K562 (cell line): ENCODE results near the gene SAP130. TPM values are rescaled to one million over a fixed set of nuclear protein-coding genes. Genes with fewer than 3 reads are reported as not detected.
A peak's percentile ranks its signal among the peaks of the same experiment; 100 is the strongest.

Source experiments
- ATAC-seq: fragments of 200-7000 bp; cut with Tn5 transposase; 3 replicates; pipeline ENCODE4 v1.9.1; 2020; ENCODE audit warnings: moderate library complexity
- BruUV-seq: library from RNA; stranded (reverse); fragments of 400-500 nt; replicated peaks from 2 replicates; lab custom pipeline; 2021; lab: Mats Ljungman, UMichigan
- CTCF ChIA-PET: fragments of 300-600 bp; formaldehyde crosslinking; extraction: SDS; loops from one replicate; lab custom pipeline; 2021; ENCODE audit warnings: low intra/inter-chr PET ratio; lab: Yijun Ruan, JAX
- POLR2A ChIA-PET: fragments of 300-600, 350-650 bp; sonication (Branson Sonifier 250); formaldehyde crosslinking; extraction: SDS; loops from one replicate; lab custom pipeline; 2021; ENCODE audit warnings: antibody characterized with exemption, inconsistent platforms; lab: Yijun Ruan, JAX
- DNase-seq, 4 experiments: peaks; one replicate each; pipeline versions ENCODE4 v3.0.0 to v3.0.0-alpha.2; 2011 to 2018; ENCODE audit warnings: low spot score in 3 of 4, mixed read lengths in 3 of 4; ENCODE audit errors: extremely low read depth in 1 of 4
- FAIRE-seq: peaks from 2 replicates; lab custom pipeline; 2011; peaks lifted over from hg19 to GRCh38; lab: Jason Lieb, UNC
- H2AFZ ChIP-seq: 2 replicates; pipeline ENCODE4 v1.6.0; 2011; ENCODE audit warnings: low read depth, low read length, control low read depth, inconsistent platforms
- H3K27ac ChIP-seq: fragments of 200-600 bp; 3 replicates; pipeline ENCODE4 v1.8.0; 2011; ENCODE audit warnings: low read depth, mild to moderate bottlenecking, control low read depth, inconsistent platforms, low read length, moderate library complexity, mixed read lengths; ENCODE audit errors: extremely low read depth
- H3K27me3 ChIP-seq, 2 experiments: fragments of 300-600 bp in 1 of 2; 2 replicates in 1 of 2; 3 replicates in 1 of 2; pipeline versions ENCODE4 v1.6.0 to v1.8.0; 2011; ENCODE audit warnings: inconsistent platforms in 2 of 2, low read length in 2 of 2, mild to moderate bottlenecking in 1 of 2, mixed read lengths in 1 of 2, moderate library complexity in 1 of 2; ENCODE audit not compliant: control insufficient read depth in 2 of 2, insufficient read depth in 2 of 2
- H3K36me3 ChIP-seq: fragments of 300-600 bp; 3 replicates; pipeline ENCODE4 v1.8.0; 2011; ENCODE audit warnings: mild to moderate bottlenecking, low read length, inconsistent platforms; ENCODE audit not compliant: control insufficient read depth, insufficient read depth
- H3K4me1 ChIP-seq, 2 experiments: fragments of 200-600 bp in 1 of 2; replicated peaks in 1 of 2; 2 replicates in 1 of 2; 3 replicates in 1 of 2; pipeline versions ENCODE4 v1.5.1 to v1.8.0; 2011; ENCODE audit warnings: inconsistent platforms in 2 of 2, low read length in 2 of 2, mild to moderate bottlenecking in 1 of 2, mixed read lengths in 1 of 2, moderate library complexity in 1 of 2; ENCODE audit not compliant: control insufficient read depth in 2 of 2, insufficient read depth in 2 of 2
- H3K4me2 ChIP-seq: 2 replicates; pipeline ENCODE4 v1.6.1; 2011; ENCODE audit warnings: low read length, control low read depth, inconsistent platforms, mixed read lengths; ENCODE audit not compliant: insufficient read depth
- H3K4me3 ChIP-seq: fragments of 200-600 bp; sonication (generic), shearing (Covaris generic); 2 replicates; pipeline ENCODE4 v1.5.1; 2016; ENCODE audit warnings: control low read depth, inconsistent platforms
- H3K79me2 ChIP-seq: fragments of 200-600 bp; 3 replicates; pipeline ENCODE4 v1.8.0; 2011; ENCODE audit warnings: low read length, inconsistent platforms; ENCODE audit not compliant: control insufficient read depth, insufficient read depth
- H3K9ac ChIP-seq, 2 experiments: 2 replicates each; pipeline versions ENCODE4 v1.6.0 to v1.6.1; 2011; ENCODE audit warnings: low read depth in 2 of 2, low read length in 2 of 2, control low read depth in 1 of 2, inconsistent platforms in 1 of 2, mild to moderate bottlenecking in 1 of 2, mixed read lengths in 1 of 2; ENCODE audit not compliant: insufficient read depth in 1 of 2
- H3K9me1 ChIP-seq: one replicate; pipeline ENCODE4 v1.6.0; 2011; ENCODE audit warnings: inconsistent platforms, mild to moderate bottlenecking, low read length, moderate library complexity; ENCODE audit not compliant: control insufficient read depth, insufficient read depth
- H3K9me3 ChIP-seq: replicated peaks from 2 replicates; pipeline ENCODE4 v1.5.1; 2011; ENCODE audit warnings: low read depth, low read length, inconsistent platforms; ENCODE audit not compliant: control insufficient read depth, insufficient read depth
- H4K20me1 ChIP-seq: replicated peaks from 2 replicates; pipeline ENCODE4 v1.6.1; 2011; ENCODE audit warnings: low read length, inconsistent platforms, mixed read lengths; ENCODE audit not compliant: control insufficient read depth, insufficient read depth
- ARID3A ChIP-seq: IDR thresholded peaks from 2 replicates; pipeline ENCODE4 v1.6.1; 2012; ENCODE audit warnings: low read depth, low read length, improper control_type of control experiment, borderline replicate concordance
- HNRNPUL1 ChIP-seq: fragments of 200-400 bp; formaldehyde crosslinking; IDR thresholded peaks from 2 replicates; pipeline ENCODE4 v1.6.1; 2017; ENCODE audit warnings: low read length
- PBX2 ChIP-seq, 2 experiments: IDR thresholded peaks in 1 of 2; conservative IDR thresholded peaks in 1 of 2; 2 replicates each; pipeline ENCODE4 v1.6.1; 2016; ENCODE audit warnings: low read depth in 2 of 2, mild to moderate bottlenecking in 1 of 2, missing compliant biosample characterization in 1 of 2, missing genetic modification characterization in 1 of 2, moderate library complexity in 1 of 2
- PKNOX1 ChIP-seq: fragments of 450-650 bp; IDR thresholded peaks from 2 replicates; pipeline ENCODE4 v1.6.1; 2016
- SMARCA5 ChIP-seq: fragments of 450-650 bp; IDR thresholded peaks from 2 replicates; pipeline ENCODE4 v1.6.1; 2016
- ZNF354B ChIP-seq: fragments of 250-450 bp; sonication (Bioruptor Pico); IDR thresholded peaks from 2 replicates; pipeline ENCODE4 v1.4.0; 2020
- ZNF398 ChIP-seq: fragments of 250-450 bp; sonication (Bioruptor Pico); IDR thresholded peaks from 2 replicates; pipeline ENCODE4 v1.8.0; 2021; ENCODE audit warnings: moderate library complexity, mild to moderate bottlenecking, inconsistent platforms
- ZNF609 ChIP-seq: sonication (generic); formaldehyde crosslinking; IDR thresholded peaks from 2 replicates; pipeline ENCODE4 v1.8.1; 2023; ENCODE audit warnings: missing genetic modification reagents, mild to moderate bottlenecking, borderline replicate concordance
- WGBS: fragments of 100-300 bp; shearing (Covaris generic); methylation state at CpG from one replicate; pipeline ENCODE4 v1.1.6; 2016; ENCODE audit warnings: low coverage, mixed read lengths; ENCODE audit not compliant: insufficient coverage; ENCODE audit errors: missing lambda C conversion rate; 5-methylcytosine and 5-hydroxymethylcytosine counted together
- in situ Hi-C: fragments of 300-500 bp; cut with MboI; formaldehyde crosslinking; loops from 4 replicates; pipeline ENCODE4 v1.15.0; 2018; ENCODE audit warnings: inconsistent platforms, mixed read lengths
- intact Hi-C: fragments of 100-400 bp; cut with micrococcal nuclease; formaldehyde crosslinking; loops from 2 replicates; pipeline ENCODE4 v1.14.2; 2022
- polyA plus RNA-seq, 8 experiments: library from polyadenylated mRNA; depleted of rRNA in 4 of 8; stranded (reverse) in 5 of 8; unstranded in 3 of 8; fragments of >200 nt; fragmentation: Nextera tagmentation in 2 of 8; fragmentation: Illumina TruSeq in 1 of 8; extraction: Ambion mirVana in 2 of 8; extraction: Trizol in 1 of 8; gene quantifications; 2 replicates each; pipeline versions ENCODE4 v1.2.1 to v1.2.3, GENCODE V29; 2011 to 2014; ENCODE audit warnings: inconsistent platforms in 1 of 8, missing spikeins in 1 of 8
- total RNA-seq, 7 experiments: library from RNA; depleted of rRNA in 6 of 7; stranded (reverse); fragments of >200 nt in 6 of 7; fragmentation: Illumina TruSeq in 2 of 7; extraction: Trizol in 2 of 7; gene quantifications; 2 replicates each; pipeline versions ENCODE4 v1.2.1 to v1.2.3, GENCODE V29; 2011 to 2021; ENCODE audit warnings: low replicate concordance in 1 of 7

Gene SAP130
- total and polyA plus RNA-seq, 9 of the 15 experiments (the other 6 are each of a cell fraction or from before 2014, with no cell fraction given): 4.5 to 33.4 (median 7.4) TPM

GRCh38 chr2:128008074-128008672 lies 19.7 kb downstream of the SAP130 start:
- peaks cover 5% of the 10 kb centered on the region for H3K9me1 ChIP-seq
- ChIA-PET CTCF (interaction anchor here (0.7 kb wide), 1 partner anchor 298 kb away, joined by 3 read pairs; no protein-coding TSS in a partner anchor), POLR2A (interaction anchor here (0.6 kb wide), 1 partner anchor 14 kb away, joined by 3 read pairs; no protein-coding TSS in a partner anchor)
- ATAC-seq: no peak
- intact Hi-C loops: no loop called here
- FAIRE-seq: no peak
- no peak overlapping the region for H3K4me3 ChIP-seq
- no peak overlapping the region for H3K4me2 ChIP-seq
- no peak for DNase-seq
- H3K4me1 ChIP-seq: no peaks in the 10 kb centered on the region
- no peaks in the 10 kb centered on the region for H4K20me1 ChIP-seq
- no peaks in the 10 kb centered on the region for H3K79me2 ChIP-seq
- BruUV-seq: no TSS peak
- no peaks in the 10 kb centered on the region for H3K27me3 ChIP-seq
- H3K27ac ChIP-seq: no peak overlapping the region
- no peaks in the 10 kb centered on the region for H3K9me3 ChIP-seq
- peaks cover 91% of the 10 kb centered on the region for H3K36me3 ChIP-seq
- in situ Hi-C loops: no loop called here
- H2AFZ ChIP-seq: no peak overlapping the region
- WGBS: 97% methylated on average over 5 of the region's 6 CpGs
- no peak overlapping the region for H3K9ac ChIP-seq
- TF ChIP-seq ZNF398 (CRISPR knock-in tag) (no peak), SMARCA5 (no peak), ZNF609 (no peak), ARID3A (no peak), ZNF354B (CRISPR knock-in tag) (no peak), HNRNPUL1 (no peak), PKNOX1 (peak; percentile 55; the same call in 1 of the 2 replicates), PBX2 (CRISPR knock-in tag; IDR thresholded peaks at IDR 0.05; ENCODE audit: low read depth) (no peak), PBX2 (tag; conservative IDR thresholded peaks at IDR 0.05; ENCODE audit: low read depth) (no peak)
